NCI-H187 treated with DMSO at 0.1 percent for 48 hours (cell line): ENCODE results near the gene SPATA16.
"Not testable (repeated sequence)": the region's sequence is repeated elsewhere in the genome, so short reads cannot be mapped to it uniquely, and the experiment has no call there.

Experiments
- DNase-seq: peaks from one replicate; lab custom pipeline; 2025; lab: John Stamatoyannopoulos, UW

The SPATA16 gene

GRCh38 chr3:173064631-173065030, 76.4 kb downstream of the SPATA16 start:
- no peak for DNase-seq

- no peak for DNase-seq
Observed at GRCh38 chr3:173058229-173058628, 82.8 kb downstream of the SPATA16 start.

GRCh38 chr3:173055228-173055933, 85.7 kb downstream of the SPATA16 start:
- DNase-seq = no peak

- no peak for DNase-seq
Observed at GRCh38 chr3:173049360-173049759, 91.7 kb downstream of the SPATA16 start.

GRCh38 chr3:173045770-173046382, 95.2 kb downstream of the SPATA16 start:
- DNase-seq = no peak

- DNase-seq = no peak
Observed at GRCh38 chr3:173044998-173045397, 96.0 kb downstream of the SPATA16 start.

- no peak for DNase-seq
Observed at GRCh38 chr3:173043757-173044156, 97.3 kb downstream of the SPATA16 start.

- DNase-seq = no peak
Observed at GRCh38 chr3:173038484-173038871, 102.6 kb downstream of the SPATA16 start.

GRCh38 chr3:173037840-173038483, 103.1 kb downstream of the SPATA16 start:
- no peak for DNase-seq

- DNase-seq = no peak
Observed at GRCh38 chr3:173030273-173030672, 110.8 kb downstream of the SPATA16 start.

- DNase-seq = no peak
Observed at GRCh38 chr3:173028351-173028750, 112.7 kb downstream of the SPATA16 start.

GRCh38 chr3:173027429-173027828, 113.6 kb downstream of the SPATA16 start:
- DNase-seq = no peak

GRCh38 chr3:173025941-173026340, 115.1 kb downstream of the SPATA16 start:
- DNase-seq = no peak

- DNase-seq = no peak
Observed at GRCh38 chr3:173021547-173022185, 119.4 kb downstream of the SPATA16 start.

- DNase-seq = not testable (repeated sequence)
Observed at GRCh38 chr3:173020128-173020527, 120.9 kb downstream of the SPATA16 start.

GRCh38 chr3:173019378-173019777, 121.7 kb downstream of the SPATA16 start:
- no peak for DNase-seq

GRCh38 chr3:173018758-173019157, 122.3 kb downstream of the SPATA16 start:
- DNase-seq = no peak

- DNase-seq = no peak
Observed at GRCh38 chr3:173013219-173013832, 127.7 kb downstream of the SPATA16 start.

GRCh38 chr3:173009410-173009809, 131.6 kb downstream of the SPATA16 start:
- no peak for DNase-seq

GRCh38 chr3:173008978-173009377, 132.1 kb downstream of the SPATA16 start:
- DNase-seq = no peak

GRCh38 chr3:173007079-173007723, 133.8 kb downstream of the SPATA16 start:
- no peak for DNase-seq

- DNase-seq = no peak
Observed at GRCh38 chr3:173006006-173006405, 135.0 kb downstream of the SPATA16 start.
